GM19467 (cell line): ENCODE results near the gene MYMX.

Experiments used
- ATAC-seq: cut with Tn5 transposase; IDR thresholded peaks from one replicate; pipeline ENCODE4 v1.9.1; 2021; ENCODE audit warnings: mild to moderate bottlenecking, moderate library complexity; ENCODE audit not compliant: unreplicated experiment

Gene MYMX

GRCh38 chr6:44249082-44249748, 32.5 kb downstream of the MYMX start:
- no peak for ATAC-seq

- ATAC-seq, result no peak
Measured at GRCh38 chr6:44250067-44250717, 33.5 kb downstream of the MYMX start.

- ATAC-seq, result no peak
Measured at GRCh38 chr6:44250718-44251123, 34.0 kb downstream of the MYMX start.

- ATAC-seq, result no peak
Measured at GRCh38 chr6:44251576-44252524, 35.1 kb downstream of the MYMX start.

- no peak for ATAC-seq
Measured at GRCh38 chr6:44253307-44254101, 36.8 kb downstream of the MYMX start.

- ATAC-seq, result no peak
Measured at GRCh38 chr6:44254191-44255104, 37.7 kb downstream of the MYMX start.

GRCh38 chr6:44255105-44255808, 38.5 kb downstream of the MYMX start:
- ATAC-seq, result no peak

GRCh38 chr6:44255871-44256774, 39.4 kb downstream of the MYMX start:
- ATAC-seq, result no peak

- no peak for ATAC-seq
Measured at GRCh38 chr6:44256775-44257024, 40.0 kb downstream of the MYMX start.

- peak; percentile 44 for ATAC-seq
Measured at GRCh38 chr6:44257025-44257752, 40.5 kb downstream of the MYMX start, which contains the start of gene SLC35B2. Gene SLC35B2 (minus strand): TSS chr6:44257528. CDS start chr6:44257410, 118 bp downstream.

GRCh38 chr6:44257753-44258324, 41.1 kb downstream of the MYMX start:
- ATAC-seq, result peak; percentile 7

GRCh38 chr6:44258325-44258863, 41.7 kb downstream of the MYMX start:
- no peak for ATAC-seq

GRCh38 chr6:44258921-44259320, 42.2 kb downstream of the MYMX start:
- no peak for ATAC-seq

GRCh38 chr6:44260011-44260410, 43.3 kb downstream of the MYMX start:
- ATAC-seq, result no peak

- ATAC-seq, result no peak
Measured at GRCh38 chr6:44260451-44261297, 43.9 kb downstream of the MYMX start.

GRCh38 chr6:44261581-44261980, 44.9 kb downstream of the MYMX start:
- ATAC-seq, result no peak
